ENCODE results near the gene LIX1. TPM values are rescaled to one million over a fixed set of nuclear protein-coding genes. Genes with fewer than 3 reads are reported as not detected.

Gene LIX1
- total and polyA plus RNA-seq, 2 of the 8 experiments (the other 6 are each of a cell fraction or from before 2014, with no cell fraction given): 0.26 to 0.45 TPM

DNA sequence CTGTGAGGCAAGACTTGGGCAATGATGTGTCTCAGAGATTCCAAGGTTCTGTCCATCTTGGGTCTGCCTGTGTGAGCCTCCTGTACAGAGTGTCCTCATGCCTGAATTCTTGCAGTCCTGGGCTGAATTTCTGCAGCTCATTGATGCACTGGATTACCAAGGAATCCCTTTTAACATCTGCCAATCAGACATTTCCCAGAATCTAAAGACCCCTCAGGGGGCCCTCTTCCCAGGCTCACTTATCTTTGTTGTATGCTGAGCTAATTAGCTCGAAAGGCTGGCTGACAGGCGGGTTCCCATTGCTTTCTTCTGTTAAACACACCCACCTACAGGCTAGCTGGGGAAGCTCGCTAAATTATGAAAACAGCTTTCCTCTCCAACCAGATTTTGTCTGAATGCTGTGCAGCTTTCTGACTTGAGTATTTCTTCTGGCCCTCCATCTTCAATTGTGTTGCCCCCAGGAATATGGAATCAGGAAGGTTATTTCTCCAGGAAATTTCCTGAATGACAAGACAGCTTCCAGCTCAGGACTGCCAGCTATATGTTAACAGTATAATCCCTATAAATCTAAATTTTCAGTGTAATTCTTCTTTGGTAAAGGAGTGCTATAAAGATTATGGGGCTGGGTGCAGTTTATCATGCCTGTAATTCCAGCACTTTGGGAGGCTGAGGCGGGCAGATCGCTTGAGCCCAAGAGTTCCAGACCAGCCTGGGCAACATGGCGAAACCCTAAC is at the start of gene LIX1 (continued):
- TF ChIP-seq KDM4A (IDR thresholded peaks at IDR 0.05; ENCODE audit: low read depth, low read length, severe bottlenecking) (no peak), RXRA (IDR thresholded peaks at IDR 0.05; ENCODE audit: insufficient read depth, low read depth, low read length) (no peak), RAD21 (IDR thresholded peaks at IDR 0.05 in 1 of 2, conservative IDR thresholded peaks at IDR 0.05 in 1 of 2; ENCODE audit: low read depth in 2 of 2, low read length in 2 of 2) (peak; percentile 91 to 93), USF2 (IDR thresholded peaks at IDR 0.05; ENCODE audit: low read length) (no peak), YY1 (IDR thresholded peaks at IDR 0.05; ENCODE audit: low read depth, low read length) (peak; percentile 38; the same call in 1 of the 2 replicates), ZNF274 (IDR thresholded peaks at IDR 0.05; ENCODE audit: borderline replicate concordance, extremely low read depth, low read length) (no peak), TCF12 (IDR thresholded peaks at IDR 0.05; ENCODE audit: low read depth, low read length) (0 out of 2 replicates have a peak, but pooled peaks have one; percentile 44), BACH1 (IDR thresholded peaks at IDR 0.05; ENCODE audit: low read length) (no peak), SP2 (IDR thresholded peaks at IDR 0.05; ENCODE audit: low read length) (no peak), CHD2 (IDR thresholded peaks at IDR 0.05; ENCODE audit: low read length) (0 out of 2 replicates have a peak, but pooled peaks have one; percentile 14), CTCF (IDR thresholded peaks at IDR 0.05; ENCODE audit: control extremely low read depth in 1 of 3, insufficient read depth in 1 of 3, low read depth in 1 of 3, low read length in 3 of 3) (peak; percentile 23 to 76 (median 70)), SP4 (IDR thresholded peaks at IDR 0.05; ENCODE audit: low read length) (no peak), CEBPB (IDR thresholded peaks at IDR 0.05; ENCODE audit: low read depth, low read length) (no peak)
